ENCODE results near the gene S100A8.

- TF ChIP-seq, protein P1, sequence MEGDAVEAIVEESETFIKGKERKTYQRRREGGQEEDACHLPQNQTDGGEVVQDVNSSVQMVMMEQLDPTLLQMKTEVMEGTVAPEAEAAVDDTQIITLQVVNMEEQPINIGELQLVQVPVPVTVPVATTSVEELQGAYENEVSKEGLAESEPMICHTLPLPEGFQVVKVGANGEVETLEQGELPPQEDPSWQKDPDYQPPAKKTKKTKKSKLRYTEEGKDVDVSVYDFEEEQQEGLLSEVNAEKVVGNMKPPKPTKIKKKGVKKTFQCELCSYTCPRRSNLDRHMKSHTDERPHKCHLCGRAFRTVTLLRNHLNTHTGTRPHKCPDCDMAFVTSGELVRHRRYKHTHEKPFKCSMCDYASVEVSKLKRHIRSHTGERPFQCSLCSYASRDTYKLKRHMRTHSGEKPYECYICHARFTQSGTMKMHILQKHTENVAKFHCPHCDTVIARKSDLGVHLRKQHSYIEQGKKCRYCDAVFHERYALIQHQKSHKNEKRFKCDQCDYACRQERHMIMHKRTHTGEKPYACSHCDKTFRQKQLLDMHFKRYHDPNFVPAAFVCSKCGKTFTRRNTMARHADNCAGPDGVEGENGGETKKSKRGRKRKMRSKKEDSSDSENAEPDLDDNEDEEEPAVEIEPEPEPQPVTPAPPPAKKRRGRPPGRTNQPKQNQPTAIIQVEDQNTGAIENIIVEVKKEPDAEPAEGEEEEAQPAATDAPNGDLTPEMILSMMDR (IDR thresholded peaks at IDR 0.05; ENCODE audit: low read depth, low read length) = no peak
- TF ChIP-seq POLR2A (IDR thresholded peaks at IDR 0.05; ENCODE audit: extremely low read depth, insufficient read length) (no peak), MAX (IDR thresholded peaks at IDR 0.05; ENCODE audit: low read depth, low read length) (no peak)
Observed at GRCh38 chr1:153397924-153398651, 7.2 kb upstream of the S100A8 start.

Data from NB4 (cell line).